ENCODE results near the gene RECK.

RECK gene

DNA sequence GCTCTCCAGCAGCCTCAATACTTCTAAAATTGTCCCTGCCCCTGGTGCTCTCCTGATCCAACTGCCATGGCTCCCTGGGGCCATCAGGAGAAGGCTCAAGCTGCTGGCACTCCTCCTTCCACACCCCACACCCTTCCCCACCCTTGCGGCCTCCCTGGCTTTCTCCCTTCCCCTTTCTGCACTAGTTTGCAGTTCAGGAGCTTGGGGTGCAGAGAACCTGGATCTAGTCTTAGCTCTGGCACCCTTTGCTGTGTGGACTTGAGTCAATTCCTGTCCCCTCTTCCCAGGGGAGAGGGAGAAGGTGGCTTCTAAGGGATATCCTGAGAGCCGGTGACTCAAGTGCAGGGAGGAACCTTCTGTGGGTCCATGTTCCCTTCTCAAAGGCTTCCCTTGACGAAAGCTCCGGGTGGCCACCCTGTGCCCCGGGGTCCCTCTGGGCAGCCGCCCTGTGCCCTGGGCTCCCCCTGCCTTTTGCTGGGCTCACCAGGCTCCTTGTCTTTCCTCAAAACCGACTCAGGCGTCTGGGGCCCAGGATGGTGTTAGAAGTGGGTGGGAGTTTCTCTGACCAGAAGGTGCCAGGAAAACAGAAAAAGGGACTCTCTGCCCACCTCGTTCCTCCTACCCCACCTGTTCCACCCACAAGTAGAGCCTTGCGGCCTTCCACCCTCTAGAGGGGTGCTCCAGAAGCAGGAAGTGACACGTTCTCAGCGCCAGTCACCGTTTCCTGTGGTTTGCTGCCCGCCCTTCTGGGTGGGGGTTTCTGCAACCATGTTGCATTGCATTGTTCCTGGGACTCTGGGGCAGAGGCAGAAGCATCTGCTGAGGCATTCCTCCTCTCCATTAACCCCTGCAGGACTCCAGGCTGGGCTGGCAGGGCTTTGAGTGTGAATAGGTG lies 114.8 kb downstream of the RECK start:
- peak; percentile 74 to 90 for DNase-seq (ENCODE audit: low read depth in 2 of 2)
- TF ChIP-seq, protein P1, sequence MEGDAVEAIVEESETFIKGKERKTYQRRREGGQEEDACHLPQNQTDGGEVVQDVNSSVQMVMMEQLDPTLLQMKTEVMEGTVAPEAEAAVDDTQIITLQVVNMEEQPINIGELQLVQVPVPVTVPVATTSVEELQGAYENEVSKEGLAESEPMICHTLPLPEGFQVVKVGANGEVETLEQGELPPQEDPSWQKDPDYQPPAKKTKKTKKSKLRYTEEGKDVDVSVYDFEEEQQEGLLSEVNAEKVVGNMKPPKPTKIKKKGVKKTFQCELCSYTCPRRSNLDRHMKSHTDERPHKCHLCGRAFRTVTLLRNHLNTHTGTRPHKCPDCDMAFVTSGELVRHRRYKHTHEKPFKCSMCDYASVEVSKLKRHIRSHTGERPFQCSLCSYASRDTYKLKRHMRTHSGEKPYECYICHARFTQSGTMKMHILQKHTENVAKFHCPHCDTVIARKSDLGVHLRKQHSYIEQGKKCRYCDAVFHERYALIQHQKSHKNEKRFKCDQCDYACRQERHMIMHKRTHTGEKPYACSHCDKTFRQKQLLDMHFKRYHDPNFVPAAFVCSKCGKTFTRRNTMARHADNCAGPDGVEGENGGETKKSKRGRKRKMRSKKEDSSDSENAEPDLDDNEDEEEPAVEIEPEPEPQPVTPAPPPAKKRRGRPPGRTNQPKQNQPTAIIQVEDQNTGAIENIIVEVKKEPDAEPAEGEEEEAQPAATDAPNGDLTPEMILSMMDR (IDR thresholded peaks at IDR 0.05; ENCODE audit: low read depth, low read length): no peak
- no peak overlapping the region for H3K4me3 ChIP-seq (replicated peaks in 1 of 2; ENCODE audit: low read depth in 2 of 2, low read length in 2 of 2)

DNA sequence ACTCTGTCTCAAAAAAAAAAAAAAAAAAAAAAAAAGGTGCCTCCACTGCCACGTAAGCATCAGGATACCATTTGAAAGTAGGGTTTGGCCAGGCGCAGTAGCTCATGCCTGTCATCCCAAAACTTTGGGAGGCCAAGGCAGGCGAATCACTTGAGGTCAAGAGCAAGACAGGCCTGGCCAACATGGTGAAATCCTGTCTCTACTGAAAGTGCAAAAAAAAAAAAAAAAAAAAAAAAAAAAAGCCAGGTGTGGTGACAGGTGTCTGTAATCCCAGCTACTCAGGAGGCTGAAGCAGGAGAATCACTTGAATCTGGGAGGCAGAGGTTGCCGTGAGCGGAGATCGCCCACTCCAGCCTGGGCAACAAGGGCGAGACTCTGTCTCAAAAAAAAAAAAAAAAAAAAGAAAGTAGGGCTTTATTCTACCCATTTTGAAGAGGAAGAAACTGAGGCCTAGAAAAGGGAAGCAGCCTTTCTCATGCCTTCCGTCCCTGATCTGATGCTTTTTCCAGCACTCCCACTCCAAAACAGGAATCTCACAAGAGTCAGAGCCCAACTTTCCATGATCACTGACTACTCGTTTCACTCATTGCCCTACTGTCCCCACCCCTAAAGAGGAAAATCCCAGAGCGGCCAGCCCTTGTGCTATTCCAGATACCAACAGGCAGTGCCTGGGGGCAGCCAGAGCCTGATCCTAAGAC lies 116.2 kb downstream of the RECK start:
- DNase-seq (ENCODE audit: low read depth in 2 of 2): no peak
- TF ChIP-seq, protein P1 (IDR thresholded peaks at IDR 0.05; ENCODE audit: low read depth, low read length): no peak
- no peak overlapping the region for H3K4me3 ChIP-seq (replicated peaks in 1 of 2; ENCODE audit: low read depth in 2 of 2, low read length in 2 of 2)

DNA sequence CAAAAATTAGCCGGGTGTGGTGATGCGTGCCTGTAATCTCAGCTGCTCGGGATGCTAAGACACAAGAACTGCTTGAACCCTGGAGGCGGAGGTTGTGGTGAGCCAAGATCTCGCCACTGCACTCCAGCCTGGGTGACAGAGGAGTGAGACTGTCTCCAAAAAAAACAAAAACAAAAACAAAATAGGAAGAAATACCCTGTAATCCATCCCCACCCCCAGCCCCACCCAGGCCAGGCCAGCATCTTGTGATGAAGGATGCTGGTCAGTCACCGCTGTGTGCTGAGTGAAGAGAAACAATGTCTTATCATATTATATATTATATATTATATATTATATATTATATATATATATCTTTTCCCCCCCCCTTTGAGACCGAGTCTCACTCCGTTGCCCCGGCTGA lies 117.0 kb downstream of the RECK start:
- DNase-seq (ENCODE audit: low read depth in 2 of 2): no peak
- TF ChIP-seq, protein P1 (IDR thresholded peaks at IDR 0.05; ENCODE audit: low read depth, low read length): no peak
- H3K4me3 ChIP-seq (replicated peaks in 1 of 2; ENCODE audit: low read depth in 2 of 2, low read length in 2 of 2): no peak overlapping the region

DNA sequence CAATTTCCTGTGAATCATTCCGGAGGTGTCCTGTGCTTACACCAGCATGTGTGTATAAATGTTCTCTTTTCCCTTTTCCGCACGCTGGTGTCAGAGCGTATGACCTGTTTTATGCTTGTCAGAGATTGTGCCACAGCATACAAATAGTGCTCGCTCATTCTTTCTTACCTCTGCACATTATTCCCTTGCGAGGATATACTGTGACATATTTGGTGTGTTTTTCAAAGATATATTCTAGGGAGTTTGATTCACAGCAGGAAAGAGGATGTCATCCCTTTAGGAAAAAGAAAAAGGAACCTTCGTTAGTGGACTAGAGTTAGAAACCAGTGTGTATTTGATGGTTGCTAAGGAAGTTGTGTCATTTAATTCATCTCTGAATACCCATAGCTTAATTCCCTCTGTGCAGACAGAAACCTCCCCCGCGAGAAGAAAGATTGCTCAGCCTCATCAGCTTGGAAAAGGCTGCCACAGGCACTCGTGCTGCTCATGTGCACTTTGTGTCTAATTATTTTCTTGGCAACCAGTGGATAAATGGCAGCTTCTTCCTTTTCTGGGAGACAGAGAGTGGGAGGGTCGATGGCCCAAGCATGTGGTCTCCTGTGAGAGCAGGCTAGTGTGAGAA lies 117.7 kb downstream of the RECK start:
- peak; percentile 84 to 91 for DNase-seq (ENCODE audit: low read depth in 2 of 2)
- TF ChIP-seq, protein P1 (IDR thresholded peaks at IDR 0.05; ENCODE audit: low read depth, low read length): no peak
- no peak overlapping the region for H3K4me3 ChIP-seq (replicated peaks in 1 of 2; ENCODE audit: low read depth in 2 of 2, low read length in 2 of 2)

DNA sequence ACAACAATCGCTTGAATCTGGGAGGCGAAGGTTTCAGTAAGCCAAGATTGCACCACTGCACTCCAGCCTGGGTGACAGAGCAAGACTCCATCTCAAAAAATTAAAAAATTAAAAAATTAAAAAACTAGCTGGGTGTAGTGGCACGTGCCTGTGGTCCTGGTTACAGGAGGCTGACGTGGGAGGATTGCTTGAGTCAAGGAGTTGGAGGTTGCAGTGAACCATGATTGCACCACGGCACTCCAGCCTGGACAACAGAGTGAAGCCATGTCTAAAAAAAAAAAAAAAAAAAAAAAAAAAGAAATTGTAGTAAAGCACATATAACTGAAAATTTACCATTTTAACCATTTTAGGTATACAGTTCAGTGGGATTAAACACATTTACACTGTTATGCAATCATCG lies 119.4 kb downstream of the RECK start:
- TF ChIP-seq, protein P1 (IDR thresholded peaks at IDR 0.05; ENCODE audit: low read depth, low read length): no peak
- no peak for DNase-seq (ENCODE audit: low read depth in 2 of 2)
- no peak overlapping the region for H3K4me3 ChIP-seq (replicated peaks in 1 of 2; ENCODE audit: low read depth in 2 of 2, low read length in 2 of 2)

DNA sequence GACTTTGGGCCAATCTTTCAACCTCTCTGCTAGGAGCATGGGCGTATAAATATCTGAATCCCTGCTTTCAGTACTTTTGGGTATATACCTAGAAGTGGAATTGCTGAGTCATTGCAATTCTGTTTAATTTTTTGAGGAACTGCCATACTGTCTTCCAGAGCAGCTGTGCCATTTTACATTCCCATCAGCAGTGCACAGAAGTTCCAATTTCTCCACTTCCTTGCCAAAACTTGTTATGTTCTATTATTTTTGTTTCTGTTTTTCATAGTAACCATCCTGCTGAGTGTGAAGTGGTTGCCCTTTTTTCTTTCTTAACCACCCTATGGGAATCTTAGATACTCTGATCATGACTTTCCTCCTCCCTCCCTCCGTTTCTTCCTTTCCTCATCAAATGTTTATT lies 121.4 kb downstream of the RECK start:
- TF ChIP-seq, protein P1 (IDR thresholded peaks at IDR 0.05; ENCODE audit: low read depth, low read length): no peak
- peak; percentile 45 to 94 for DNase-seq (ENCODE audit: low read depth in 2 of 2)
- H3K4me3 ChIP-seq (replicated peaks in 1 of 2; ENCODE audit: low read depth in 2 of 2, low read length in 2 of 2): no peak overlapping the region

Data from cardiac fibroblast (primary cell).